T-helper 9 cell (primary cell): ENCODE results near the gene SYTL5.
"Not testable (repeated sequence)": the region's sequence is repeated elsewhere in the genome, so short reads cannot be mapped to it uniquely, and the experiment has no call there.

Experiments used
- DNase-seq: peaks from one replicate; pipeline ENCODE4 v3.0.0-alpha.2; 2020
- total RNA-seq, 2 donors: gene quantifications; one replicate each; lab custom pipeline; 2026; lab: John Stamatoyannopoulos, UW

Gene SYTL5
- total RNA-seq = 0 to 0.21 reads per million in 2 donors

DNA sequence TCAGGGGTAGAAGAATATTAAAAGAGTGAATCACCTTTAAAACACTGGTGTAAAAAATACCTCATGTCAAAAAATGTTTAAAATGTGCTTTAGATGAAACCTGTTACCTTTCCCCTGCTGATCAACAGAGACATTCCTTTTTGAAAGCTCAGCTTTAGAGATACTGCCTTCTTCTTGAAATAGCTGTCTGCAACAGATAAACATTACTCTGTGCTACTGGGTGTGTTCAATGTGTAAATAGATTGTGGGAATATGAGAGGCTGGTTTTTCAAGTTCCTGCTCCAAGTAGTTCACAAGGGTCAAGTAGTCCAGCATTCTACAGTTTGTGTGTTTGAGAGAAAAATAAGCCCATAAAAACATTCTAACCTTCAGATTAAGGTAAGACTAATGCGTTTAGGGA lies at the start of gene SYTL5:
TSS of gene SYTL5 (plus strand) at position 263 of the 400 bp plus-strand sequence. CDS start 27,337 bp downstream, outside the sequence.
- no peak for DNase-seq

DNA sequence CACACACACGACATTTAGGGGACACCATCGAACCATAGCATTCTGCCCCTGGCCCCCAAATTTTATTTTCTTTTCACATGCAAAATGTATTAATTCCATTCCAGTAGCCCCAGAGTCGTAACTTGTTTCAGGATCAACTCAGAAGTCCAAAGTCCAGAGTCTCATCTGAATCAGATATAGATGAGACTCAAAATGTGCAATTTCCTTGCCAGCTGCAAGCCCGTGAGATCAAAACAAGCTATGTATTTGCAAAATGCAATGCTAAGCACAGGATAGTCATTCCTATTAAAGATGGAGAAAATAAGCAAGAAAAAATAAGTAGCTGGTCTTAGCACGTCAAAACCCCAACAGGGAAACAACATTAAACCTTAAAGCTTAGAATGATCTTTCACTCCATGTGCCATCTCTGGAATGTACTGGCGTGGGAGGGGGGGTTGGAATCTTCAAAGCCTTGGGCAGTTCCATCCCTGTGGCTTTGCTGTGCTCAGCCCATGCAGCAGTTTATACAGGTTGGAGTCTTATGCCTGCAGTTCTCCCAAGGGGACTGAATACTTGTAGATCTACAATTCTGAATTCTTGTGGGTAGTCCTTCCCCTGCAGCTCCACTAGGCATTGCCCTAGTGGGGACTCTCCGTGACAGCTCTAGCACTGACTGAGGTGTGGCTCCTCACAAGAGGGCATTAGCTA lies 47.7 kb upstream of the SYTL5 start:
- no peak for DNase-seq

- DNase-seq = no peak
Measured at GRCh38 chrX:37959212-37960021, 46.9 kb upstream of the SYTL5 start.

- no peak for DNase-seq
Measured at GRCh38 chrX:37961118-37961517, 45.2 kb upstream of the SYTL5 start.

DNA sequence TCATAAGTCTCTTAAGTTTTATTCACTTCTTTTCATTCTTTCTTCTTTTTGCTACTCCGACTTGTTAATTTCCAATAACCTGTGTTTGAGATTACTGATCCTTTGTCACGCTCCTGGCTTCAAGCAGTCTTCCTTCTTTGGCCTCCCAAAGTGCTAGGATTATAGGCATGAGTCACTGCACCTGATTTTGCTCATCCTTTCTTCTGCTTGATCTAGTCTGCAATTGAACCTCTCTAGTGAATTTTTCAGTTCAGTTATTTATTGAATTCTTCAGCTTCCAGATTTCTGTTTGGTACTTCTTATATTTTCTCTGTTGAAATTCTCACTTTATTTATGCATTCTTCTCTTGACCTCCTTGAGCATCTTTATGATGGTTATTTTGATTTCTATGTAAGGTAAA lies 38.6 kb upstream of the SYTL5 start:
- no peak for DNase-seq

DNA sequence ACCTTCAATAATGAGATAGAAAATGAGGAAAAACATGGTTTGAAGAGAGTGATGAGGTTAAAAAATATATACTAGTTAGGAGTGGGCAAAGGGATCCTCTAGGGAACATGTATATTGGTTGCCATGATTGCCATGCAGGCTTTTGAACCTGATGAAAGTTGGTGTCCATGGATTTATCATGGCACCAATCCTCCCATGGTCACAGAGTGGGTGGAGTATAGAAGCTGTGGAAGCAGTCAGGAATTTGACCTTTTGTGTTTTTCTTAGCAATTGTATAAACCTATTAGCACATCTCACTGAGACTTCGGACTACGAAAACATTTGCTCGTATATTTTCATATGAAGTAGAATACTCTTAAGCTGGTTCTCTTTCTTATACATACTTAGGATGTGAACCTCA lies 30.9 kb upstream of the SYTL5 start:
- no peak for DNase-seq

- DNase-seq = no peak
Measured at GRCh38 chrX:37976153-37976552, 30.2 kb upstream of the SYTL5 start.

GRCh38 chrX:37984880-37985279 lies 21.5 kb upstream of the SYTL5 start:
- DNase-seq = no peak

GRCh38 chrX:37986893-37987292 lies 19.5 kb upstream of the SYTL5 start:
- DNase-seq = no peak

- no peak for DNase-seq
Measured at GRCh38 chrX:37989304-37989703, 17.0 kb upstream of the SYTL5 start.

DNA sequence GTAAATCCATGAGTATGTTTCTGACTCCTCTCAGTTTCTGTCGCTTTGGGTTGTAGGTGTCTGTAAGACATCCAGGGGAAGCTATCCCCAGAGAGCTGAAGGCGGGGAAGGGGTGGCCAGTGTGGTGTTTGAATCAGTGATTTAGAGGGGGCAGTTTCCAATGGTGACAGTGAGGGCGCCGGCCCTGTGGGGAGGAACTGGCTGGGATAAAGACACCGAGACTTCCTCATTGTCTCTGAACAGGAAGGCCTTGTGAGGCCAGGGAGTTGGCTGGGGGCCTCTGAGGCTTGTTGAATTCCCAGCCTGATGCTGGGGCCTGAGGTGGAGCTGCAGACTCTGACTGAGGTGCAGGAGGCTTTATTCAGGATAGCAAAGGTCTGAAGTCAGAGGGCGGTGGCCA lies 15.1 kb upstream of the SYTL5 start:
- DNase-seq = not testable (repeated sequence)

- DNase-seq = no peak
Measured at GRCh38 chrX:37993176-37993575, 13.2 kb upstream of the SYTL5 start.

DNA sequence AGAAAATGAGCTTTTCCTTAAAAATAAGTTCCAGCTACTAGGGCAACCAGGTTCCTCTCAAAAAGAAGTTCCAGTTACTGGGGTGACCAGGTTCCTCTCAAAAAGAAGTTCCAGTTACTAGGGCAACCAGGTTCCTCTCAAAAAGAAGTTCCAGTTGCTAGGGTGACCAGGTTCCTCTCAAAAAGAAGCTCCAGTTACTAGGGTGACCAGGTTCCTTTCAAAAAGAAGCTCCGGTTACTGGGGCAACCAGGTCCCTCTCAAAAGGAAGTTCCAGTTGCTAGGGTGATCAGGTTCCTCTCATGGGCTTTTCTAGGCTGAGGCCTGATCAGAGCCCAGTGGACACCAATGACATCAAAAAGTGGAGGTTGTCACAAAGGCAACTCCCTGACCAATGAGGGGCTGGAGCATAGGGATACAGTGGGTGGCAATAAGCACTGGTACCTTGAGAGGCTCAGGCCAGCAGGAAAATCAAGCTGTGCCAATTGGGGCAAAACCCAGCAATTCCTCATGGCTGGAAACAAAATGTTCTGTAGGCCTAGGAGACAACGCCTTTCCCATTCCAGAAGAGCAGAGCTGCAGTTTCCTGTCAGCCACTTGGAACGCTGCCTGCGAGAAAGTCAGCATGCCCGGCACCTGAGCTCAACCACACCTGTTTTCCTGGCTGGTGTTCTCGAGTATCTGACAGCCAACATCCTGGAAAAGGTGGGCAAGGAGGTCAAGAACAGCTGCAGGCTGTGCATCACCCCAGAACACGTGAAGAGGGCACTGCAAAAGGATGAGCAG lies 12.3 kb upstream of the SYTL5 start:
- DNase-seq = no peak

DNA sequence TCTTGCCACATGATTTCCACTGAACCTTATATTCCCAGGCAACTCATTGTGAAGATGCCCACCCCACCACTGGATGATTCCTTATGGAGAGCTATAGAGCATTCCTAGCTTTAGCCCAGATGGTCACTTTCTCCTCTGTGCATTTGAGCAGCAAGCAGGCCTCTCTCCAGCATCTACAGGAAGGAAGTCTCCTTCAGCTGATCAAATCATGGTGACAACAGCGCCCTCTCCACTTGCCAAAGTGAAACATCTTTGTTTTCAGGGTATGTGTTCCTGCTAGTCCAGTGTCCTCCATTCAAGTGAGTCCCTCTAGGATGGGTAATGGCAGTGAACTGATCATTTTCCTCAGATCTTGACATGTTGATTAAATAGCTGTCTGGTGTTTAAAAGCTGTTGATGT lies 10.9 kb upstream of the SYTL5 start:
- no peak for DNase-seq

DNA sequence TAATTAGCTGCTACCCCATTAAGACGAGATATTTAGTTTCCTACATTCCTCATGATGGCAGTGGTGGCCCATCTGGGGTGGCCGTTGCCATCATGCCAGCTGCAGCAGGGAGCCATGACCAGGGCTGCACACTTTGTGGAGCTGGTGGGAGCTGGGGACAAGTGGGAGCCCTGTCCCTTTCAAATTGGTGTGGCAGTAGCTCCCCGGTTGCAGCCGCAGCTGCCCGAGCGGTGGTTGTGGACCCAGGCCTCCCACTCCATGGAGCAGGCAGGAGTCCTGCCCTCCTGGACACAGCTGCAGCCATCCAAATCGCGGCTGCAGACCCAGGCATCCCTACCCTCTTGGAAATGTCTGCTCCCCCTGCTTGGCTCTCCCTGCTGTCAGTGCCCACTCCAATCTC lies 9.3 kb upstream of the SYTL5 start:
- no peak for DNase-seq

DNA sequence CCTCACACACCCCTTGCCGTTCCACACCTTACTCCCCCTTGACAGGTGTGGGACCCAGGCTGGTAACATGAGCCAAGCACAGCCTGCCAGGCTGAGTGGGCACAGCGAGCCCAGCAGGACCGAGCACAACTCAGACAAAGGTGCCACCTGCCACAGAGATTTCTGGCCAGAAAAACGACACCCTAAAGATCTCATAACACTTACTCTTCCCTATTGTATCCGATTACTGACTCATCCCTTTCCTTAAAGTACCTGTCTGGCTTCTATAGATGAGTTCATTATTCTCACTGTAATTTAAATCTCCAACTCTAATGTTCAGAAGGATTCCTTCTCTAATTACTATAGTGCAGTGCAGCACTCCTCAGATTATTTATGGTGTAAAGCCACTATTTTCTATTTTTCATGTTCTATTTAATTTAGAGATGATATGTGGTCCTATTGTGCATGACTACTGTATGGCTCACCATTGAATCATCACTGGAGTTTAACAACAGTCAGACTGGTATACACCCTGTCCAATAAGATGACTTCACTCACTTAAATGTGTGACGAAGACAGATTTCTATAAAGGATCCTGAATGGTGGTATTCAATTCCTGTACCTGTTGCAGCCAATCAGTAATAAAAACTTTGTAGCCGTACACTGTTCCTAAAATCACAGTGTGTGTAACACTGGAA lies 7.6 kb upstream of the SYTL5 start:
- DNase-seq = no peak

GRCh38 chrX:38000706-38001105 lies 5.6 kb upstream of the SYTL5 start:
- DNase-seq = no peak

DNA sequence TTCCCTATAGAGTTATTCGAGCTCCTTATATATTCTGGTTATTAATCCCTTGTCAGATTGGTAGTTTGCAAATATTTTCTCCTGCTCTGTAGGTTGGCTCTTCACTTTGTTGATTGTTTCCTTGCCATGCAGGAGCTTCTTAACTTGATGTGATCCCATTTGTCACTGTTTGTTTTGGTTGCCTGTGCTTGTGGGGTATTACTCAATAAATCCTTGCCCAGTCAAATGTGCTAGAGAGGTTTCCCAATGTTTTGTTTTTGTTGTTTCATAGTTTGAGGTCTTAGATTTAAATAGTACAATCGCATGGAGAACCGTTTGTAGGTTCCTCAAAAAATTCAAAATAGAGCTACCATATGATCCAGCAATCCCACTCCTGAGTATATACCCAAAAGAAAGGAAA lies 2.3 kb upstream of the SYTL5 start:
- DNase-seq = no peak

- no peak for DNase-seq
Measured at GRCh38 chrX:38006778-38007177, 425 bp downstream of the SYTL5 start.

- no peak for DNase-seq
Measured at GRCh38 chrX:38008658-38009057, 2.3 kb downstream of the SYTL5 start.

DNA sequence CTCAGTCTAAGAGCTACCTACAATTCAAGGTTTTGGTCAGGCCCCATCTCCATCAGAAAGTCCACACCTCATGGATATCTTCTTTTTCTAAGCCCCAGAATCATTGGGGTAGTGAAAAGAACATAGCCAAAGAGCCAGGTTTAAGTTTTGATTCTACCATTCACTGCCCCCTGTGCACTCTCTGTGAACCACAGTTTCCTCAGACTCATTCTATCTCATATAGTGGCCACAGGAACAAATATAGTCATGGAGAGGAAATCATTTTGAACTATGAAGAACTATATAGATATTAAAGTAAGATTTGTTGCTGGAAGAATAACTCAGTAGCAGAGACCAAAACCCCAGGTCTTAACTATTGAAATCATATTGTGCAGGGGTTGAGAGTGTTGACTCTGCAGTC lies 3.3 kb downstream of the SYTL5 start:
- DNase-seq = no peak

GRCh38 chrX:38018766-38019425 lies 12.5 kb downstream of the SYTL5 start:
- DNase-seq = no peak
